Erythroblast (primary cell): ENCODE measurements around the gene AP3B1.

Experiments
- GATA1 ChIP-seq: IDR thresholded peaks from 2 replicates; pipeline ENCODE4 v1.6.1; 2011; ENCODE audit warnings: low read depth, mild to moderate bottlenecking, control low read depth, low read length, moderate library complexity
- POLR2A ChIP-seq: IDR thresholded peaks from 2 replicates; pipeline ENCODE4 v1.6.1; 2011; ENCODE audit warnings: mild to moderate bottlenecking, low read length

GRCh38 chr5:77957931-77958521 is 336.5 kb downstream of the AP3B1 start:
- TF ChIP-seq GATA1 (no peak), POLR2A (no peak)
